SK-N-SH (cell line): ENCODE results near the gene GRIN2C. TPM values are rescaled to one million over a fixed set of nuclear protein-coding genes. Genes with fewer than 3 reads are reported as not detected.

ENCODE experiments used
- CTCF ChIA-PET: fragments of 300-600, 350-600 bp; formaldehyde crosslinking; extraction: SDS; loops from one replicate; lab custom pipeline; 2021; lab: Yijun Ruan, JAX
- POLR2A ChIA-PET: fragments of 350-600 bp; sonication (Branson Sonifier 250); formaldehyde crosslinking; extraction: SDS; loops from one replicate; lab custom pipeline; 2020; ENCODE audit warnings: antibody characterized with exemption, inconsistent platforms; lab: Yijun Ruan, JAX
- DNase-seq: peaks from one replicate; pipeline ENCODE4 v3.0.0; 2012
- H2AFZ ChIP-seq: fragments of 200-600 bp; sonication (generic); 2 replicates; pipeline ENCODE4 v1.8.1; 2016; ENCODE audit warnings: antibody characterized with exemption, mild to moderate bottlenecking, low read depth
- H3F3A ChIP-seq: fragments of 200-600 bp; sonication (generic); replicated peaks from 2 replicates; pipeline ENCODE3; 2016; ENCODE audit warnings: antibody characterized with exemption, mild to moderate bottlenecking; ENCODE audit not compliant: insufficient read depth
- H3K27ac ChIP-seq, 2 experiments: fragments of 200-500 bp in 1 of 2; fragments of 200-600 bp in 1 of 2; sonication (Bioruptor generic) in 1 of 2; sonication (generic), shearing (Covaris generic) in 1 of 2; 2 replicates each; pipeline versions ENCODE4 v1.5.1 to v1.6.1; 2014 to 2016; ENCODE audit warnings: low read depth in 2 of 2, inconsistent platforms in 1 of 2, low read length in 1 of 2, mild to moderate bottlenecking in 1 of 2, mixed read lengths in 1 of 2
- H3K27me3 ChIP-seq: fragments of 200-600 bp; sonication (generic), shearing (Covaris generic); 2 replicates; pipeline ENCODE4 v1.6.1; 2016; ENCODE audit warnings: mixed run types; ENCODE audit not compliant: insufficient read depth
- H3K36me3 ChIP-seq, 2 experiments: fragments of 200-500 bp in 1 of 2; fragments of 200-600 bp in 1 of 2; sonication (Bioruptor generic) in 1 of 2; sonication (generic) in 1 of 2; replicated peaks in 1 of 2; 2 replicates each; pipeline versions ENCODE3 to v1.5.1; 2014 to 2016; ENCODE audit warnings: low read length in 1 of 2, mild to moderate bottlenecking in 1 of 2; ENCODE audit not compliant: insufficient read depth in 2 of 2, control insufficient read depth in 1 of 2
- H3K4me1 ChIP-seq, 2 experiments: fragments of 200-500 bp in 1 of 2; fragments of 200-600 bp in 1 of 2; sonication (Bioruptor generic) in 1 of 2; sonication (generic), shearing (Covaris generic) in 1 of 2; 2 replicates each; pipeline versions ENCODE4 v1.5.1 to v1.6.1; 2014 to 2016; ENCODE audit warnings: low read depth in 1 of 2, low read length in 1 of 2, mixed run types in 1 of 2; ENCODE audit not compliant: insufficient read depth in 2 of 2, control insufficient read depth in 1 of 2
- H3K4me2 ChIP-seq: fragments of 200-600 bp; sonication (generic), shearing (Covaris generic); 2 replicates; pipeline ENCODE4 v1.6.1; 2017; ENCODE audit warnings: mixed run types
- H3K4me3 ChIP-seq, 2 experiments: fragments of 200-500 bp in 1 of 2; fragments of 200-600 bp in 1 of 2; sonication (Bioruptor generic) in 1 of 2; sonication (generic), shearing (Covaris generic) in 1 of 2; 2 replicates each; pipeline versions ENCODE4 v1.5.1 to v1.8.1; 2014 to 2016; ENCODE audit warnings: low read depth in 2 of 2, inconsistent platforms in 1 of 2, low read length in 1 of 2, mild to moderate bottlenecking in 1 of 2, mixed read lengths in 1 of 2, moderate library complexity in 1 of 2
- H3K79me2 ChIP-seq: fragments of 200-600 bp; sonication (generic); 2 replicates; pipeline ENCODE4 v1.8.1; 2017; ENCODE audit warnings: mild to moderate bottlenecking; ENCODE audit not compliant: insufficient read depth
- H3K9ac ChIP-seq: fragments of 200-600 bp; sonication (generic); 2 replicates; pipeline ENCODE4 v1.6.1; 2017; ENCODE audit warnings: mixed run types
- H3K9me2 ChIP-seq: fragments of 200-600 bp; sonication (generic); 2 replicates; pipeline ENCODE4 v1.6.1; 2017; ENCODE audit warnings: mixed run types
- H3K9me3 ChIP-seq: fragments of 200-600 bp; sonication (generic); 2 replicates; pipeline ENCODE4 v1.6.1; 2017; ENCODE audit warnings: mixed run types, mild to moderate bottlenecking, moderate library complexity
- H4K20me1 ChIP-seq: fragments of 200-600 bp; sonication (generic); 2 replicates; pipeline ENCODE4 v1.6.1; 2017; ENCODE audit warnings: mild to moderate bottlenecking, mixed run types; ENCODE audit not compliant: insufficient read depth
- ELF1 ChIP-seq: IDR thresholded peaks from 2 replicates; pipeline ENCODE4 v1.4.0; 2012
- EP300 ChIP-seq, 2 experiments: IDR thresholded peaks; 2 replicates each; pipeline versions ENCODE4 v1.4.0 to v1.6.1; 2012; ENCODE audit warnings: borderline replicate concordance in 1 of 2, low read depth in 1 of 2, low read length in 1 of 2
- EZH2phosphoT487 ChIP-seq: fragments of 200-600 bp; sonication (generic); IDR thresholded peaks from 2 replicates; pipeline ENCODE4 v1.6.1; 2017; ENCODE audit warnings: low read depth, mixed run types, mild to moderate bottlenecking, antibody characterized with exemption, moderate library complexity, borderline replicate concordance
- FOSL2 ChIP-seq: IDR thresholded peaks from 2 replicates; pipeline ENCODE4 v1.4.0; 2012; ENCODE audit warnings: low read depth, mild to moderate bottlenecking, moderate library complexity, borderline replicate concordance
- GATA2 ChIP-seq: sonication (generic); formaldehyde crosslinking; IDR thresholded peaks from 2 replicates; pipeline ENCODE4 v1.5.0; 2020; ENCODE audit warnings: mild to moderate bottlenecking, missing genetic modification reagents
- JUND ChIP-seq: IDR thresholded peaks from 2 replicates; pipeline ENCODE4 v1.4.0; 2012
- NFIC ChIP-seq: IDR thresholded peaks from 2 replicates; pipeline ENCODE4 v1.4.0; 2012; ENCODE audit warnings: borderline replicate concordance
- NRF1 ChIP-seq: IDR thresholded peaks from 2 replicates; pipeline ENCODE4 v1.6.1; 2012; ENCODE audit warnings: low read depth, mild to moderate bottlenecking, low read length
- POLR2AphosphoS5 ChIP-seq: IDR thresholded peaks from 2 replicates; pipeline ENCODE4 v1.6.1; 2012; ENCODE audit warnings: low read depth, low read length
- RFX5 ChIP-seq: IDR thresholded peaks from 2 replicates; pipeline ENCODE4 v1.6.1; 2012; ENCODE audit warnings: mild to moderate bottlenecking, improper control_type of control experiment, low read length
- SMC3 ChIP-seq: IDR thresholded peaks from 2 replicates; pipeline ENCODE4 v1.6.1; 2012; ENCODE audit warnings: low read depth, low read length, improper control_type of control experiment
- TCF12 ChIP-seq: IDR thresholded peaks from 2 replicates; pipeline ENCODE4 v1.4.0; 2012
- YY1 ChIP-seq: IDR thresholded peaks from 2 replicates; pipeline ENCODE4 v1.4.0; 2012; ENCODE audit warnings: low read depth, mild to moderate bottlenecking
- WGBS: methylation state at CpG from one replicate; pipeline ENCODE4 v1.1.6; 2017; ENCODE audit warnings: low lambda C conversion rate; 5-methylcytosine and 5-hydroxymethylcytosine counted together
- polyA plus RNA-seq, 3 experiments: library from polyadenylated mRNA; depleted of rRNA; stranded (reverse); fragments of >200 nt; gene quantifications; 2 replicates each; pipeline ENCODE4 v1.2.3, GENCODE V29; 2012
- TF ChIP-seq, protein P1 (sequence below): IDR thresholded peaks from 2 replicates; pipeline ENCODE4 v1.4.0; 2012; ENCODE audit warnings: low read depth, borderline replicate concordance
- TF ChIP-seq, protein P2 (sequence below): fragments of 150-350 bp; IDR thresholded peaks from 2 replicates; pipeline ENCODE4 v1.6.1; 2016; ENCODE audit warnings: mild to moderate bottlenecking, low read depth, low read length

GRIN2C gene
- polyA plus RNA-seq, 1 of the 3 experiments (the other 2 are of a cell fraction), result 0.39 TPM

DNA sequence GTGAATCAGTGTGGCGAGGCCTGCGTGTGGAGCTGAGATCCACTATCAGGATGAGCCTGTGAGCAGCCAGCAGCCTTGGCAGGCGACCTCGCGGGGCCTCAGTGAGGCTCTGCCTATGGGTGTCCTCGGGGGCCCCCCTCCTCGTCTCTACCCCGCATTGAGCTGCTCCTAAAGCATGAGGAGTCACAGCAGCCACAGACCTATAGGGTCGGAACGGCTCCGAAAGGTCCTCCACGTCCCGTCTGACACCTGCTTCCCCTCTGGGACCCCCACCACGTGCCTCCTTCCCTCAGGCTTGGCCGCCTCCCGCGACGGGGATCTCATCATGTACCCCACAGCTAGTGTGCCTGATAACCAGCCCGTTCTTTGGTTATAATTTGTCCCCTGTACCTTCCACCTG, 28.8 kb downstream of the GRIN2C start:
- no peaks in the 10 kb centered on the region for H3K9me3 ChIP-seq
- no peak overlapping the region for H3K27ac ChIP-seq
- H3K4me1 ChIP-seq, result peaks cover 12 to 15% of the 10 kb centered on the region in 2 experiments; a peak in 3 of 4 replicates
- TF ChIP-seq JUND (no peak), GATA2 (CRISPR knock-in tag) (no peak)
- 0 out of 2 replicates have a peak, but pooled peaks cover 3% of the 10 kb centered on the region for H4K20me1 ChIP-seq
- CTCF ChIA-PET, result interaction anchor here (1.0 to 98.1 kb wide), 3 partner anchors 16 to 39 kb away, joined by 3 to 3869 read pairs (median 77); partner anchors contain the start of genes FDXR and GRIN2C
- no peak overlapping the region for H2AFZ ChIP-seq
- POLR2A ChIA-PET, result interaction anchor here (0.6 kb wide), 1 partner anchor 83 kb away, joined by 3 read pairs; no protein-coding TSS in a partner anchor
- H3K27me3 ChIP-seq, result no peaks in the 10 kb centered on the region
- H3K4me2 ChIP-seq, result no peak overlapping the region
- no peak overlapping the region for H3K4me3 ChIP-seq
- no peak for DNase-seq
- WGBS, result 91% methylated on average over 17 of the region's 19 CpGs
- no peaks in the 10 kb centered on the region for H3K9me2 ChIP-seq
- H3K79me2 ChIP-seq, result no peaks in the 10 kb centered on the region
- H3F3A ChIP-seq, result peaks cover 3% of the 10 kb centered on the region
- no peak overlapping the region for H3K9ac ChIP-seq
- peaks cover 0 to 12% of the 10 kb centered on the region in 2 experiments for H3K36me3 ChIP-seq

DNA sequence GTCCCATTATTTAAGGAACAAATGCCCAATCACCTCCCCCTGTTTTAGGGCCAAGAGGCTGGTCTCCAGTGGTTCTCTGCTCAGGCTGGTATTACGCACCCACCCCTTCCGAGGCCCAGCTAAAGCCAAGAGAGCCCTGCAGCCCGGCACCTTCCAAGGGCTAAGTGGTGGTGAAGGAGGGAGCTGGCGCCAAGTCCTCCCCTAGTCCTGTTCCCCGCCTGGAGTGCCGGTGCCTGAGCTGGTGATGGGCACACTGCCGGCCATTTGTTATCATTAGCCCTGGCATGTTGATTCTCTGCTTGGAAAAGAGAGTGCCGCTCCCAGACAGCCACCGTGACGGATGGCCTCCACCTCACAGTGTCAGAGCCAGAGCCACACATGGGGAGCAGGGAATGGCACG, 31.9 kb downstream of the GRIN2C start:
- 95% methylated on average over 11 of the region's 11 CpGs for WGBS
- CTCF ChIA-PET, result interaction anchor here (1.1 to 98.1 kb wide), 4 partner anchors 13 to 36 kb away, joined by 3 to 3869 read pairs (median 18); partner anchors contain the start of genes FDXR and GRIN2C
- no peaks in the 10 kb centered on the region for H4K20me1 ChIP-seq

DNA sequence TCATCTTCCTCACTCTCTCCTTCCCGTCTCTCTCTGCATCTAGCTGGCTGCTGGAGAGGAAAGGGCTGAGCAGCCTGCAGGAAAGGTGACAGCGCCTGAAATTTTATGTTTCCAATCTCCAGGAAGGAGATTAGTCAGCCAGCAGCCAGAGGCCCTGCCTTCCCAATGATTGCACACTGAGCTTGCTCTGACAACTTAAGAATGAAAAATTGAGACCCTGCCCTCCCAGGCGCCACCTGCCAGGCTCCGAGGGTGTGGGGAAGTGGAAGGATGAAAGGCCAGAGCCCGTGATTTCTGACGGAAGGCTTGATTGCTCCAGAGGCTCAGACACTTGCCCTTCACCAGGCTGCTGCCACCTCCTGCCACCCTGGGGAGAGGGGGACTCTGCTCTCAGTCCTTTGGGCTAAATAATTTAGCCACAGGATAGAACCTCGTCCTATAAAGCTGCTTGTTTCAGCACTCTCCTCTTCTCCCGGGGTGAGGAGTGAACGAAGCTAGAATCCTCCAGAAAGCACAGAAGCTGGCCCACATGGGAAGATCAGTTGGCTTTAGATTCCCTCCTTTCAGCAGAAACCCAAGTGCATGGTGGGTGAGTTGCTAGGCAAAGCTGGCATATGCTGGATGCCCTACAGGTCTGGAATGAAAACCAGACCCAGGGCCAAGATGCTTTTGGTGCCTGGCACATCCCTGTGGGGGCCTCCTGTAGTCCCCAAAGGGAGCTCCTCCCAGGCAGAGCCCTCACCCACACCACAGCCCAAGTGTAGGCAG, 33.5 kb downstream of the GRIN2C start:
- H2AFZ ChIP-seq, result no peak overlapping the region
- H3K36me3 ChIP-seq, result peaks cover 0 to 44% of the 10 kb centered on the region in 2 experiments
- peaks cover 0 to 2% of the 10 kb centered on the region in 2 experiments; a peak in 2 of 4 replicates for H3K4me1 ChIP-seq
- no peaks in the 10 kb centered on the region for H3K27me3 ChIP-seq
- no peak overlapping the region for H3K27ac ChIP-seq
- H3F3A ChIP-seq, result no peaks in the 10 kb centered on the region
- no peaks in the 10 kb centered on the region for H3K9me2 ChIP-seq
- DNase-seq, result no peak
- CTCF ChIA-PET, result interaction anchor here (0.7 to 98.1 kb wide), 5 partner anchors 8 to 35 kb away, joined by 3 to 3869 read pairs (median 4); partner anchors contain the start of genes FDXR and GRIN2C
- no peak overlapping the region for H3K9ac ChIP-seq
- POLR2A ChIA-PET, result no interaction called here
- H4K20me1 ChIP-seq, result no peaks in the 10 kb centered on the region
- no peak overlapping the region for H3K4me2 ChIP-seq
- no peaks in the 10 kb centered on the region for H3K9me3 ChIP-seq
- 92% methylated on average over 9 of the region's 9 CpGs for WGBS
- no peaks in the 10 kb centered on the region for H3K79me2 ChIP-seq
- no peak overlapping the region for H3K4me3 ChIP-seq
- TF ChIP-seq RFX5 (no peak), EP300 (IDR thresholded peaks at IDR 0.05; ENCODE audit: borderline replicate concordance in 1 of 2, low read depth in 1 of 2, low read length in 1 of 2) (no peak), FOSL2 (no peak), GATA2 (CRISPR knock-in tag) (no peak), EZH2phosphoT487 (no peak), POLR2AphosphoS5 (no peak), ELF1 (no peak)
- TF ChIP-seq, protein P1, sequence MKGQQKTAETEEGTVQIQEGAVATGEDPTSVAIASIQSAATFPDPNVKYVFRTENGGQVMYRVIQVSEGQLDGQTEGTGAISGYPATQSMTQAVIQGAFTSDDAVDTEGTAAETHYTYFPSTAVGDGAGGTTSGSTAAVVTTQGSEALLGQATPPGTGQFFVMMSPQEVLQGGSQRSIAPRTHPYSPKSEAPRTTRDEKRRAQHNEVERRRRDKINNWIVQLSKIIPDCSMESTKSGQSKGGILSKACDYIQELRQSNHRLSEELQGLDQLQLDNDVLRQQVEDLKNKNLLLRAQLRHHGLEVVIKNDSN, result no peak

More for the DNA sequence above, 31.9 kb downstream of the GRIN2C start:
- no peak for DNase-seq
- H3K27me3 ChIP-seq, result no peaks in the 10 kb centered on the region
- H3F3A ChIP-seq, result no peaks in the 10 kb centered on the region
- H3K4me3 ChIP-seq, result no peak overlapping the region
- TF ChIP-seq NFIC (no peak), GATA2 (CRISPR knock-in tag) (no peak), YY1 (no peak), FOSL2 (no peak), TCF12 (no peak), NRF1 (no peak), JUND (no peak), SMC3 (no peak), ELF1 (no peak), EZH2phosphoT487 (no peak)
- TF ChIP-seq, protein P2, sequence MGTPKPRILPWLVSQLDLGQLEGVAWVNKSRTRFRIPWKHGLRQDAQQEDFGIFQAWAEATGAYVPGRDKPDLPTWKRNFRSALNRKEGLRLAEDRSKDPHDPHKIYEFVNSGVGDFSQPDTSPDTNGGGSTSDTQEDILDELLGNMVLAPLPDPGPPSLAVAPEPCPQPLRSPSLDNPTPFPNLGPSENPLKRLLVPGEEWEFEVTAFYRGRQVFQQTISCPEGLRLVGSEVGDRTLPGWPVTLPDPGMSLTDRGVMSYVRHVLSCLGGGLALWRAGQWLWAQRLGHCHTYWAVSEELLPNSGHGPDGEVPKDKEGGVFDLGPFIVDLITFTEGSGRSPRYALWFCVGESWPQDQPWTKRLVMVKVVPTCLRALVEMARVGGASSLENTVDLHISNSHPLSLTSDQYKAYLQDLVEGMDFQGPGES, result no peak
- H2AFZ ChIP-seq, result no peak overlapping the region
- peaks cover 0 to 40% of the 10 kb centered on the region in 2 experiments for H3K36me3 ChIP-seq
- H3K79me2 ChIP-seq, result no peaks in the 10 kb centered on the region
- no peaks in the 10 kb centered on the region for H3K9me3 ChIP-seq
- no peaks in the 10 kb centered on the region for H3K9me2 ChIP-seq
- peaks cover under 1 to 6% of the 10 kb centered on the region in 2 experiments; a peak in 3 of 4 replicates for H3K4me1 ChIP-seq
- POLR2A ChIA-PET, result no interaction called here
- H3K4me2 ChIP-seq, result no peak overlapping the region
- no peak overlapping the region for H3K27ac ChIP-seq
- no peak overlapping the region for H3K9ac ChIP-seq
